Loucy (cell line): ENCODE results near the gene KXD1.

Experiments
- CTCF ChIP-seq: fragments of 200-600 bp; sonication (generic); conservative IDR thresholded peaks from 2 replicates; pipeline ENCODE4 v1.5.1; 2014; ENCODE audit warnings: mild to moderate bottlenecking, antibody characterized with exemption, low read length
- EZH2phosphoT487 ChIP-seq: fragments of 200-600 bp; IDR thresholded peaks from 2 replicates; pipeline ENCODE4 v1.6.1; 2018; ENCODE audit warnings: antibody characterized with exemption, mild to moderate bottlenecking, moderate library complexity, borderline replicate concordance

GRCh38 chr19:18616023-18616422 lies 58.4 kb downstream of the KXD1 start:
- TF ChIP-seq CTCF (no peak), EZH2phosphoT487 (no peak)
